Gastrocnemius medialis (tissue), 4 donors: ENCODE results near the gene SLC6A1.

ENCODE experiments used
- POLR2A ChIP-seq, 2 donors: fragments of 450-650 bp; IDR thresholded peaks; one replicate each; pipeline ENCODE4 v1.6.1; 2017; ENCODE audit warnings: antibody characterized with exemption in 2 of 2, mild to moderate bottlenecking in 2 of 2, moderate library complexity in 2 of 2
- TF ChIP-seq, protein P1 (sequence below), 5 experiments: fragments of 450-650 bp in 3 of 5; fragments of 200-600 bp in 2 of 5; sonication (generic) in 2 of 5; IDR thresholded peaks in 4 of 5; conservative IDR thresholded peaks in 1 of 5; 1 replicate in 4 of 5; 2 replicates in 1 of 5; pipeline ENCODE4 v1.5.1; 2016 to 2019; ENCODE audit warnings: antibody characterized with exemption in 5 of 5, mild to moderate bottlenecking in 3 of 5, moderate library complexity in 3 of 5

DNA sequence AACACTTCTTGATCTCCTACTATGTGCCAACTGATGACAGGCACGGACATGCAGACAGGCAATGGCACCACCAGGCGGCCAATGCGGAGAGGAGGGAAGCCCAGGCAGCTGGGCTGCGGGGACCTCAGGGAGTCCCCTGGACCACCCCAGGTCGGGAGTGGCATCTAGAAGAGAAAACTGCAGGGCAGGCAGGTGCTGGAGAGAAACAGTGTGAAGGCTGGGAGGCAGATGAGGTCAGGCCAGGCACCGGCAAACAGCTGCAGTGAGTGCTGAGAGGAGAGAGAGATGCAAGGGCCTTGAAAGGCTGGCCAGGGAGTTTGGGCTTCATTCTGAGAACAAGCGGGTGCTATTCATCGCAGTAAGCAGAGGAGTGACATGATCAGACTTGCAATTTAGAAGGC lies 29.1 kb downstream of the SLC6A1 start:
- TF ChIP-seq, protein P1, sequence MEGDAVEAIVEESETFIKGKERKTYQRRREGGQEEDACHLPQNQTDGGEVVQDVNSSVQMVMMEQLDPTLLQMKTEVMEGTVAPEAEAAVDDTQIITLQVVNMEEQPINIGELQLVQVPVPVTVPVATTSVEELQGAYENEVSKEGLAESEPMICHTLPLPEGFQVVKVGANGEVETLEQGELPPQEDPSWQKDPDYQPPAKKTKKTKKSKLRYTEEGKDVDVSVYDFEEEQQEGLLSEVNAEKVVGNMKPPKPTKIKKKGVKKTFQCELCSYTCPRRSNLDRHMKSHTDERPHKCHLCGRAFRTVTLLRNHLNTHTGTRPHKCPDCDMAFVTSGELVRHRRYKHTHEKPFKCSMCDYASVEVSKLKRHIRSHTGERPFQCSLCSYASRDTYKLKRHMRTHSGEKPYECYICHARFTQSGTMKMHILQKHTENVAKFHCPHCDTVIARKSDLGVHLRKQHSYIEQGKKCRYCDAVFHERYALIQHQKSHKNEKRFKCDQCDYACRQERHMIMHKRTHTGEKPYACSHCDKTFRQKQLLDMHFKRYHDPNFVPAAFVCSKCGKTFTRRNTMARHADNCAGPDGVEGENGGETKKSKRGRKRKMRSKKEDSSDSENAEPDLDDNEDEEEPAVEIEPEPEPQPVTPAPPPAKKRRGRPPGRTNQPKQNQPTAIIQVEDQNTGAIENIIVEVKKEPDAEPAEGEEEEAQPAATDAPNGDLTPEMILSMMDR (IDR thresholded peaks at IDR 0.05 in 4 of 5, conservative IDR thresholded peaks at IDR 0.05 in 1 of 5), result no peak
- no peak for TF ChIP-seq POLR2A (IDR thresholded peaks at IDR 0.05)
